Activated CD4-positive, alpha-beta T cell treated with anti-CD3 and anti-CD28 coated beads, Interleukin-2, amount 10 ng/mL, durations not matched to agents 7 days and 5 days (primary cell): Measurements from ENCODE around the gene FANCM. TPM values are rescaled to one million over a fixed set of nuclear protein-coding genes. Genes with fewer than 3 reads are reported as not detected.

Experiments
- CTCF ChIA-PET: fragments of 350-600 bp; sonication (Branson Sonifier 250); formaldehyde crosslinking; loops from one replicate; lab custom pipeline; 2021; ENCODE audit warnings: antibody characterized with exemption; lab: Charles Lee
- POLR2A ChIA-PET: fragments of 350-600 bp; sonication (Branson Sonifier 250); formaldehyde crosslinking; loops from one replicate; lab custom pipeline; 2021; ENCODE audit warnings: antibody characterized with exemption; lab: Charles Lee
- DNase-seq: peaks from one replicate; pipeline ENCODE4 v3.0.0-alpha.2; 2020
- H3K27ac Mint-ChIP-seq: one replicate; pipeline ENCODE4 v1.8.0; 2021; ENCODE audit warnings: mild to moderate bottlenecking, moderate library complexity, mixed read lengths
- H3K27me3 Mint-ChIP-seq: one replicate; pipeline ENCODE4 v1.8.0; 2021; ENCODE audit warnings: mixed read lengths
- H3K36me3 Mint-ChIP-seq: one replicate; pipeline ENCODE4 v1.8.0; 2021; ENCODE audit warnings: low read depth, mixed read lengths
- H3K4me1 Mint-ChIP-seq: one replicate; pipeline ENCODE4 v1.8.0; 2021; ENCODE audit warnings: mixed read lengths
- H3K4me3 Mint-ChIP-seq: one replicate; pipeline ENCODE4 v1.8.0; 2021; ENCODE audit warnings: mild to moderate bottlenecking, moderate library complexity, mixed read lengths
- H3K9me3 Mint-ChIP-seq: one replicate; pipeline ENCODE4 v1.8.0; 2021; ENCODE audit warnings: mixed read lengths
- total RNA-seq, 2 experiments: library from RNA; stranded (reverse); gene quantifications; one replicate each; pipeline ENCODE4 v1.2.3, GENCODE V29; 2021

Gene FANCM
- total RNA-seq, 2 experiments from 2014 or later: 15.6 to 16.5 TPM

- CTCF ChIA-PET: no interaction called here
Observed at GRCh38 chr14:45149602-45150001, 13.9 kb downstream of the FANCM start.

GRCh38 chr14:45150386-45150890 lies 14.7 kb downstream of the FANCM start:
- no peak overlapping the region for H3K4me3 Mint-ChIP-seq
- H3K9me3 Mint-ChIP-seq: no peaks in the 10 kb centered on the region
- CTCF ChIA-PET: interaction anchor here (0.6 kb wide), 1 partner anchor 10 kb away, joined by 3 read pairs; no protein-coding TSS in a partner anchor
- DNase-seq: no peak
- no peak overlapping the region for H3K27ac Mint-ChIP-seq
- no peaks in the 10 kb centered on the region for H3K27me3 Mint-ChIP-seq
- H3K36me3 Mint-ChIP-seq: peaks cover 5% of the 10 kb centered on the region
- no peaks in the 10 kb centered on the region for H3K4me1 Mint-ChIP-seq
- POLR2A ChIA-PET: no interaction called here

More at GRCh38 chr14:45149602-45150001, 13.9 kb downstream of the FANCM start:
- H3K27me3 Mint-ChIP-seq: no peaks in the 10 kb centered on the region
- peaks cover 2% of the 10 kb centered on the region for H3K4me1 Mint-ChIP-seq
- DNase-seq: no peak
- no peaks in the 10 kb centered on the region for H3K9me3 Mint-ChIP-seq
- no peak overlapping the region for H3K4me3 Mint-ChIP-seq
- peaks cover 14% of the 10 kb centered on the region for H3K36me3 Mint-ChIP-seq
- POLR2A ChIA-PET: no interaction called here
- no peak overlapping the region for H3K27ac Mint-ChIP-seq

GRCh38 chr14:45156067-45156466 lies 20.3 kb downstream of the FANCM start:
- Mint-ChIP-seq H3K4me3 (no peak overlapping the region), H3K4me1 (peaks cover 6% of the 10 kb centered on the region), H3K9me3 (no peaks in the 10 kb centered on the region), H3K27me3 (no peaks in the 10 kb centered on the region), H3K27ac (no peak overlapping the region), H3K36me3 (peaks cover 7% of the 10 kb centered on the region)
- CTCF ChIA-PET: no interaction called here
- DNase-seq: no peak
- POLR2A ChIA-PET: no interaction called here

- no peaks in the 10 kb centered on the region for H3K27me3 Mint-ChIP-seq
- no peaks in the 10 kb centered on the region for H3K4me1 Mint-ChIP-seq
- H3K27ac Mint-ChIP-seq: no peak overlapping the region
- ChIA-PET CTCF (interaction anchor here (1.2 kb wide), 1 partner anchor 83 kb away, joined by 3 read pairs; the partner anchor contains the start of gene MIS18BP1), POLR2A (no interaction called here)
- H3K36me3 Mint-ChIP-seq: peaks cover 11% of the 10 kb centered on the region
- H3K4me3 Mint-ChIP-seq: no peak overlapping the region
- no peaks in the 10 kb centered on the region for H3K9me3 Mint-ChIP-seq
- no peak for DNase-seq
Observed at GRCh38 chr14:45169906-45170305, 34.2 kb downstream of the FANCM start.

GRCh38 chr14:45177076-45177475 lies 41.3 kb downstream of the FANCM start:
- ChIA-PET CTCF (no interaction called here), POLR2A (no interaction called here)
- DNase-seq: no peak
- no peaks in the 10 kb centered on the region for H3K9me3 Mint-ChIP-seq
- no peak overlapping the region for H3K27ac Mint-ChIP-seq
- no peak overlapping the region for H3K4me3 Mint-ChIP-seq
- H3K4me1 Mint-ChIP-seq: no peaks in the 10 kb centered on the region
- no peaks in the 10 kb centered on the region for H3K27me3 Mint-ChIP-seq
- H3K36me3 Mint-ChIP-seq: peaks cover 20% of the 10 kb centered on the region

- no peaks in the 10 kb centered on the region for H3K27me3 Mint-ChIP-seq
- peaks cover 11% of the 10 kb centered on the region for H3K36me3 Mint-ChIP-seq
- DNase-seq: no peak
- no peak overlapping the region for H3K4me3 Mint-ChIP-seq
- CTCF ChIA-PET: no interaction called here
- no peaks in the 10 kb centered on the region for H3K9me3 Mint-ChIP-seq
- H3K27ac Mint-ChIP-seq: no peak overlapping the region
- POLR2A ChIA-PET: no interaction called here
- no peaks in the 10 kb centered on the region for H3K4me1 Mint-ChIP-seq
Observed at GRCh38 chr14:45181329-45181728, 45.6 kb downstream of the FANCM start.

GRCh38 chr14:45181806-45182205 lies 46.1 kb downstream of the FANCM start:
- ChIA-PET CTCF (no interaction called here), POLR2A (no interaction called here)
- H3K27me3 Mint-ChIP-seq: no peaks in the 10 kb centered on the region
- H3K27ac Mint-ChIP-seq: no peak overlapping the region
- H3K4me1 Mint-ChIP-seq: no peaks in the 10 kb centered on the region
- DNase-seq: no peak
- no peak overlapping the region for H3K4me3 Mint-ChIP-seq
- peaks cover 10% of the 10 kb centered on the region for H3K36me3 Mint-ChIP-seq
- H3K9me3 Mint-ChIP-seq: no peaks in the 10 kb centered on the region

- no peaks in the 10 kb centered on the region for H3K9me3 Mint-ChIP-seq
- H3K27ac Mint-ChIP-seq: no peak overlapping the region
- H3K36me3 Mint-ChIP-seq: peaks cover 16% of the 10 kb centered on the region
- ChIA-PET CTCF (no interaction called here), POLR2A (no interaction called here)
- H3K27me3 Mint-ChIP-seq: no peaks in the 10 kb centered on the region
- DNase-seq: no peak
- no peak overlapping the region for H3K4me3 Mint-ChIP-seq
- no peaks in the 10 kb centered on the region for H3K4me1 Mint-ChIP-seq
Observed at GRCh38 chr14:45185100-45185814, 49.5 kb downstream of the FANCM start.

- no peak for DNase-seq
- Mint-ChIP-seq H3K27me3 (no peaks in the 10 kb centered on the region), H3K4me1 (peaks cover 8% of the 10 kb centered on the region), H3K36me3 (peaks cover 17% of the 10 kb centered on the region), H3K27ac (no peak overlapping the region), H3K4me3 (no peak overlapping the region), H3K9me3 (no peaks in the 10 kb centered on the region)
- POLR2A ChIA-PET: no interaction called here
- CTCF ChIA-PET: interaction anchor here (0.9 kb wide), 1 partner anchor 89 kb away, joined by 4 read pairs; no protein-coding TSS in a partner anchor
Observed at GRCh38 chr14:45194964-45195363, 59.2 kb downstream of the FANCM start.

- H3K36me3 Mint-ChIP-seq: peaks cover 34% of the 10 kb centered on the region
- DNase-seq: no peak
- H3K27me3 Mint-ChIP-seq: no peaks in the 10 kb centered on the region
- ChIA-PET CTCF (no interaction called here), POLR2A (interaction anchor here (0.7 kb wide), 1 partner anchor 35 kb away, joined by 3 read pairs; no protein-coding TSS in a partner anchor)
- H3K27ac Mint-ChIP-seq: no peak overlapping the region
- H3K9me3 Mint-ChIP-seq: no peaks in the 10 kb centered on the region
- H3K4me3 Mint-ChIP-seq: no peak overlapping the region
- peaks cover 13% of the 10 kb centered on the region for H3K4me1 Mint-ChIP-seq
Observed at GRCh38 chr14:45198551-45198950, 62.8 kb downstream of the FANCM start.

- CTCF ChIA-PET: interaction anchor here (1.0 to 1.4 kb wide), 4 partner anchors 13 to 76 kb away, joined by 3 to 4 read pairs (median 3); no protein-coding TSS in a partner anchor
- H3K4me1 Mint-ChIP-seq: peaks cover 13% of the 10 kb centered on the region
Observed at GRCh38 chr14:45199230-45199629, 63.5 kb downstream of the FANCM start.

GRCh38 chr14:45201905-45202304 lies 66.2 kb downstream of the FANCM start:
- Mint-ChIP-seq H3K4me3 (no peak overlapping the region), H3K36me3 (peaks cover 41% of the 10 kb centered on the region), H3K27me3 (no peaks in the 10 kb centered on the region), H3K9me3 (no peaks in the 10 kb centered on the region), H3K27ac (no peak overlapping the region), H3K4me1 (peaks cover 6% of the 10 kb centered on the region)
- CTCF ChIA-PET: interaction anchor here (0.9 to 1.6 kb wide), 3 partner anchors 9 to 111 kb away, joined by 3 to 7 read pairs (median 3); partner anchors contain the start of gene MIS18BP1
- POLR2A ChIA-PET: no interaction called here
- peak; percentile 16 for DNase-seq

More at GRCh38 chr14:45199230-45199629, 63.5 kb downstream of the FANCM start:
- no peak overlapping the region for H3K27ac Mint-ChIP-seq
- H3K27me3 Mint-ChIP-seq: no peaks in the 10 kb centered on the region
- no peak for DNase-seq
- POLR2A ChIA-PET: no interaction called here
- H3K36me3 Mint-ChIP-seq: peaks cover 34% of the 10 kb centered on the region
- H3K4me3 Mint-ChIP-seq: no peak overlapping the region
- H3K9me3 Mint-ChIP-seq: no peaks in the 10 kb centered on the region

- POLR2A ChIA-PET: no interaction called here
- peaks cover 6% of the 10 kb centered on the region for H3K4me1 Mint-ChIP-seq
- H3K36me3 Mint-ChIP-seq: peaks cover 43% of the 10 kb centered on the region
- CTCF ChIA-PET: no interaction called here
- no peak overlapping the region for H3K27ac Mint-ChIP-seq
- DNase-seq: no peak
- no peaks in the 10 kb centered on the region for H3K27me3 Mint-ChIP-seq
- H3K9me3 Mint-ChIP-seq: no peaks in the 10 kb centered on the region
- H3K4me3 Mint-ChIP-seq: no peak overlapping the region
Observed at GRCh38 chr14:45204241-45204640, 68.5 kb downstream of the FANCM start.
